ENCODE measurements around the gene MORN3.
A peak's percentile ranks its signal among the peaks of the same experiment; 100 is the strongest.

DNA sequence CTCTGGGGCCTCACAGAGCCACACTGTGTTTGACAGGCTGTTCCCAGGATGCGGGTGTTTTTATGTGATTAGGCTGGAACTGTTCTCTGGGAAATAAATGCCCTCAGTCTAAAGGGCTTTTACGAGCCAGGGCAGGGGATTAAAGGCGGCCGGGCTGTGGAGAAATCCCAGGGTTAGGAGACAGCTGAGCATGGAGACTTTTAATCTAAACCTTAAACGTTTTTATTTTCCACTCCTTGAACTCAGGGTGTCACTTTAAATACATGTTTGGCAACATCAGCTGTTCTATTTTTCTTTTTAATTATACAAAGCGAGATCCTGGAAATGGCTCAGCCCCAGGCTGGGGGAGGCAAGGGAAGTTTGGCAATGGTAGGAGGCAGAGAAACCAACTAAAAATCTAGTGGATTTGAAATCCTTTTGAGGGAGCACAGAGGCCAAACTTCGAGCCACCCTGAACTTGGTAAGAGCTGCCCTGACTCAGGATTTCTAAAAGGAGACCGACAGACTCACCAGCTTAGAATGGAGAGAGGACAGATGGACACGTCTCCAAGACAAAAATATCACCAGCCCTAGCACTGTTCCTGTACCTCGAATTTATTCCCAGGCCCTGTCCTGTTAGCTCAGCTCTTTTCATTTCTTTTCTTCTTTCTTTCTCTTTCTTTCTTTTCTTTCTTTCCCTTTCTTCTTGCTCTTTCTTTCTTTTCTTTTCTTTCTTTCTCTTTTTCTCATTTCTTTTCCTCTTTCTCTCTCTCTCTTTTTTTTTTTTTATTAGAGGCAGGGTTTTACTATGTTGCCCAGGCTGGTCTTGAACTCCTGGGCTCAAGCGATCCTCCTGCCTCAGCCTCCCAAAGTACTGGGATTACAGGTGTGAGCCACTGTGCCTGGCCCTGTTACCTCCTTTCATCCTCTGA lies 59.0 kb downstream of the MORN3 start:
- TF ChIP-seq, protein P1, sequence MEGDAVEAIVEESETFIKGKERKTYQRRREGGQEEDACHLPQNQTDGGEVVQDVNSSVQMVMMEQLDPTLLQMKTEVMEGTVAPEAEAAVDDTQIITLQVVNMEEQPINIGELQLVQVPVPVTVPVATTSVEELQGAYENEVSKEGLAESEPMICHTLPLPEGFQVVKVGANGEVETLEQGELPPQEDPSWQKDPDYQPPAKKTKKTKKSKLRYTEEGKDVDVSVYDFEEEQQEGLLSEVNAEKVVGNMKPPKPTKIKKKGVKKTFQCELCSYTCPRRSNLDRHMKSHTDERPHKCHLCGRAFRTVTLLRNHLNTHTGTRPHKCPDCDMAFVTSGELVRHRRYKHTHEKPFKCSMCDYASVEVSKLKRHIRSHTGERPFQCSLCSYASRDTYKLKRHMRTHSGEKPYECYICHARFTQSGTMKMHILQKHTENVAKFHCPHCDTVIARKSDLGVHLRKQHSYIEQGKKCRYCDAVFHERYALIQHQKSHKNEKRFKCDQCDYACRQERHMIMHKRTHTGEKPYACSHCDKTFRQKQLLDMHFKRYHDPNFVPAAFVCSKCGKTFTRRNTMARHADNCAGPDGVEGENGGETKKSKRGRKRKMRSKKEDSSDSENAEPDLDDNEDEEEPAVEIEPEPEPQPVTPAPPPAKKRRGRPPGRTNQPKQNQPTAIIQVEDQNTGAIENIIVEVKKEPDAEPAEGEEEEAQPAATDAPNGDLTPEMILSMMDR (IDR thresholded peaks at IDR 0.05), result no peak
- TF ChIP-seq POLR2A (IDR thresholded peaks at IDR 0.05), result no peak
- peak in 1 of 4 donors; percentile 64 for TF ChIP-seq EP300 (IDR thresholded peaks at IDR 0.05)
- TF ChIP-seq POLR2AphosphoS5 (IDR thresholded peaks at IDR 0.05), result peak; percentile 64 to 79 (median 70)
